ENCODE measurements around the gene PKP3.

DNA sequence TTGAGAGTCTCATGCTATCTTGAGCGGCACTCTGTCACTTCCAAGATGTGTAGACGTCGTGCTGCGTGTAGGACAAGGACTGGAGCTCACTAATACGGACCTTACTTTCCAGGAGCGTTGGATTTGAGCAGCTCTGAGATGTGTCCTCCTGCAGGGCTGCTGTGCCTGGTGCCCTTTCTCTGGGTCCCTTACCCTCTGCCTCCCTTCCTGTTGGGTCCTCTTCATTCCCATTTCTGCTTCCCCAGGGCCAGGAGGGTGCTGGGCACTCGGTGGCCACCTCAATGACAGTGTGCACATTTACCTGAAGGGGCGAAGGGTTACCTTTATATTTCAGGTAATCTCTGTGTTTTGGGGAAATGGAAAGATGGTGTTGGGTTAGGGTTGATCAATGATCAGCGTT, 60.0 kb downstream of the PKP3 start:
- no peak for TF ChIP-seq POLR2A (IDR thresholded peaks at IDR 0.05; ENCODE audit: extremely low read depth, insufficient read length)
- TF ChIP-seq, protein P1, sequence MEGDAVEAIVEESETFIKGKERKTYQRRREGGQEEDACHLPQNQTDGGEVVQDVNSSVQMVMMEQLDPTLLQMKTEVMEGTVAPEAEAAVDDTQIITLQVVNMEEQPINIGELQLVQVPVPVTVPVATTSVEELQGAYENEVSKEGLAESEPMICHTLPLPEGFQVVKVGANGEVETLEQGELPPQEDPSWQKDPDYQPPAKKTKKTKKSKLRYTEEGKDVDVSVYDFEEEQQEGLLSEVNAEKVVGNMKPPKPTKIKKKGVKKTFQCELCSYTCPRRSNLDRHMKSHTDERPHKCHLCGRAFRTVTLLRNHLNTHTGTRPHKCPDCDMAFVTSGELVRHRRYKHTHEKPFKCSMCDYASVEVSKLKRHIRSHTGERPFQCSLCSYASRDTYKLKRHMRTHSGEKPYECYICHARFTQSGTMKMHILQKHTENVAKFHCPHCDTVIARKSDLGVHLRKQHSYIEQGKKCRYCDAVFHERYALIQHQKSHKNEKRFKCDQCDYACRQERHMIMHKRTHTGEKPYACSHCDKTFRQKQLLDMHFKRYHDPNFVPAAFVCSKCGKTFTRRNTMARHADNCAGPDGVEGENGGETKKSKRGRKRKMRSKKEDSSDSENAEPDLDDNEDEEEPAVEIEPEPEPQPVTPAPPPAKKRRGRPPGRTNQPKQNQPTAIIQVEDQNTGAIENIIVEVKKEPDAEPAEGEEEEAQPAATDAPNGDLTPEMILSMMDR (IDR thresholded peaks at IDR 0.05; ENCODE audit: low read depth, low read length): no peak
- no peak for TF ChIP-seq MAX (IDR thresholded peaks at IDR 0.05; ENCODE audit: low read depth, low read length)

Data from NB4 (cell line).